ENCODE measurements around the gene DPP3. TPM values are rescaled to one million over a fixed set of nuclear protein-coding genes. Genes with fewer than 3 reads are reported as not detected.

DPP3 gene
- total RNA-seq, 6 experiments from 2014 or later, result 18.0 to 25.6 (median 22.0) TPM

GRCh38 chr11:66491315-66491935, 11.2 kb downstream of the DPP3 start:
- H3K36me3 ChIP-seq, result peaks cover 0 to 18% (median 5%) of the 10 kb centered on the region in 4 donors
- DNase-seq (no peak), ATAC-seq (peak in 1 of 4 donors; percentile 25)
- 79% methylated on average over 5 of the region's 20 CpGs for WGBS (ENCODE audit: insufficient coverage, low coverage, low lambda C conversion rate, missing lambda C conversion rate)
- H3K9me3 ChIP-seq, result no peaks in the 10 kb centered on the region
- no peaks in the 10 kb centered on the region for H3K27me3 ChIP-seq
- no peaks in the 10 kb centered on the region for H3K4me1 ChIP-seq
- TF ChIP-seq POLR2A (IDR thresholded peaks at IDR 0.05), result no peak
- TF ChIP-seq, protein P1, sequence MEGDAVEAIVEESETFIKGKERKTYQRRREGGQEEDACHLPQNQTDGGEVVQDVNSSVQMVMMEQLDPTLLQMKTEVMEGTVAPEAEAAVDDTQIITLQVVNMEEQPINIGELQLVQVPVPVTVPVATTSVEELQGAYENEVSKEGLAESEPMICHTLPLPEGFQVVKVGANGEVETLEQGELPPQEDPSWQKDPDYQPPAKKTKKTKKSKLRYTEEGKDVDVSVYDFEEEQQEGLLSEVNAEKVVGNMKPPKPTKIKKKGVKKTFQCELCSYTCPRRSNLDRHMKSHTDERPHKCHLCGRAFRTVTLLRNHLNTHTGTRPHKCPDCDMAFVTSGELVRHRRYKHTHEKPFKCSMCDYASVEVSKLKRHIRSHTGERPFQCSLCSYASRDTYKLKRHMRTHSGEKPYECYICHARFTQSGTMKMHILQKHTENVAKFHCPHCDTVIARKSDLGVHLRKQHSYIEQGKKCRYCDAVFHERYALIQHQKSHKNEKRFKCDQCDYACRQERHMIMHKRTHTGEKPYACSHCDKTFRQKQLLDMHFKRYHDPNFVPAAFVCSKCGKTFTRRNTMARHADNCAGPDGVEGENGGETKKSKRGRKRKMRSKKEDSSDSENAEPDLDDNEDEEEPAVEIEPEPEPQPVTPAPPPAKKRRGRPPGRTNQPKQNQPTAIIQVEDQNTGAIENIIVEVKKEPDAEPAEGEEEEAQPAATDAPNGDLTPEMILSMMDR (IDR thresholded peaks at IDR 0.05), result peak in 3 of 4 donors; percentile 4 to 19 (median 11)
- H3K27ac ChIP-seq, result no peak overlapping the region
- intact Hi-C loops (cut with DNase I), result no loop called here
- no peak overlapping the region for H3K4me3 ChIP-seq

- no peaks in the 10 kb centered on the region for H3K4me1 ChIP-seq
- no peaks in the 10 kb centered on the region for H3K27me3 ChIP-seq
- DNase-seq (no peak), ATAC-seq (no peak)
- H3K36me3 ChIP-seq, result peaks cover 0 to 16% (median 3%) of the 10 kb centered on the region in 4 donors
- WGBS (ENCODE audit: insufficient coverage, low coverage, low lambda C conversion rate, missing lambda C conversion rate), result 58% methylated on average over 3 of the region's 10 CpGs
- H3K27ac ChIP-seq, result no peak overlapping the region
- no peaks in the 10 kb centered on the region for H3K9me3 ChIP-seq
- no peak for TF ChIP-seq POLR2A (IDR thresholded peaks at IDR 0.05)
- TF ChIP-seq, protein P1 (IDR thresholded peaks at IDR 0.05), result no peak
- intact Hi-C loops (cut with DNase I), result no loop called here
- H3K4me3 ChIP-seq, result no peak overlapping the region
Measured at GRCh38 chr11:66492161-66492865, 12.1 kb downstream of the DPP3 start.

- no peaks in the 10 kb centered on the region for H3K4me1 ChIP-seq
- peaks cover 0 to 16% (median 3%) of the 10 kb centered on the region in 4 donors for H3K36me3 ChIP-seq
- WGBS (ENCODE audit: insufficient coverage, low coverage, low lambda C conversion rate, missing lambda C conversion rate), result 94% methylated on average over 3 of the region's 10 CpGs
- no peak overlapping the region for H3K4me3 ChIP-seq
- TF ChIP-seq POLR2A (IDR thresholded peaks at IDR 0.05), result no peak
- TF ChIP-seq, protein P1 (IDR thresholded peaks at IDR 0.05), result no peak
- no peaks in the 10 kb centered on the region for H3K9me3 ChIP-seq
- H3K27ac ChIP-seq, result no peak overlapping the region
- intact Hi-C loops (cut with DNase I), result no loop called here
- no peak for DNase-seq
- no peaks in the 10 kb centered on the region for H3K27me3 ChIP-seq
- no peak for ATAC-seq
Measured at GRCh38 chr11:66493130-66493529, 12.9 kb downstream of the DPP3 start.

DNA sequence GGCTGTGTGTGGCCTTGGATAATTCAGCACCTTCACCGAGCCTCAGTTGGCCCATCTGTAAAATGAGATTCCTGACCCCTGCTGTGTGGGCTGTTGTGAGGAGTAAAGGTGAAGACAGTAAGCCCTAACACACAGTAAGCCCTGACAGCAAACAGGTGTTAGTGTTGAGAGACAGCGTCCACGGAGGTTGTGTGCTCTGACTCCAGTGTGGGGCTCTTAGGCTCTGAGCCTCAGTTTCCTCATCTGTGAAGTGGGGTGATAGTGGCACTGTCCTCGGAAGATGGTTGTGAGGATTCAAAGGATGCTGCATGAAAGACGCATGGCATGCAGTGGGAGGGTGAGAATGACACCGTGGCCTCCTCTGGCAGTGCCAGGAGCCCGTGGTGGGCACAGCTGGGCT, 14.2 kb downstream of the DPP3 start:
- Histone ChIP-seq H3K36me3 (peaks cover 0 to 12% (median 3%) of the 10 kb centered on the region in 4 donors), H3K4me1 (no peaks in the 10 kb centered on the region), H3K27me3 (no peaks in the 10 kb centered on the region), H3K9me3 (no peaks in the 10 kb centered on the region), H3K4me3 (no peak overlapping the region), H3K27ac (no peak overlapping the region)
- TF ChIP-seq, protein P1 (IDR thresholded peaks at IDR 0.05), result no peak
- no peak for TF ChIP-seq POLR2A (IDR thresholded peaks at IDR 0.05)
- DNase-seq, result no peak
- intact Hi-C loops (cut with DNase I), result no loop called here
- WGBS (ENCODE audit: insufficient coverage, low coverage, low lambda C conversion rate, missing lambda C conversion rate), result no CpG with 5 or more reads among the region's 7 CpGs
- ATAC-seq, result no peak

Measured in right lobe of liver (tissue), 6 donors.